ENCODE data around the gene PCSK4. TPM values are rescaled to one million over a fixed set of nuclear protein-coding genes. Genes with fewer than 3 reads are reported as not detected.

Gene PCSK4
- total and polyA plus RNA-seq, 2 of the 4 experiments (the other 2 are of a cell fraction), result 0.72 to 1.7 TPM

DNA sequence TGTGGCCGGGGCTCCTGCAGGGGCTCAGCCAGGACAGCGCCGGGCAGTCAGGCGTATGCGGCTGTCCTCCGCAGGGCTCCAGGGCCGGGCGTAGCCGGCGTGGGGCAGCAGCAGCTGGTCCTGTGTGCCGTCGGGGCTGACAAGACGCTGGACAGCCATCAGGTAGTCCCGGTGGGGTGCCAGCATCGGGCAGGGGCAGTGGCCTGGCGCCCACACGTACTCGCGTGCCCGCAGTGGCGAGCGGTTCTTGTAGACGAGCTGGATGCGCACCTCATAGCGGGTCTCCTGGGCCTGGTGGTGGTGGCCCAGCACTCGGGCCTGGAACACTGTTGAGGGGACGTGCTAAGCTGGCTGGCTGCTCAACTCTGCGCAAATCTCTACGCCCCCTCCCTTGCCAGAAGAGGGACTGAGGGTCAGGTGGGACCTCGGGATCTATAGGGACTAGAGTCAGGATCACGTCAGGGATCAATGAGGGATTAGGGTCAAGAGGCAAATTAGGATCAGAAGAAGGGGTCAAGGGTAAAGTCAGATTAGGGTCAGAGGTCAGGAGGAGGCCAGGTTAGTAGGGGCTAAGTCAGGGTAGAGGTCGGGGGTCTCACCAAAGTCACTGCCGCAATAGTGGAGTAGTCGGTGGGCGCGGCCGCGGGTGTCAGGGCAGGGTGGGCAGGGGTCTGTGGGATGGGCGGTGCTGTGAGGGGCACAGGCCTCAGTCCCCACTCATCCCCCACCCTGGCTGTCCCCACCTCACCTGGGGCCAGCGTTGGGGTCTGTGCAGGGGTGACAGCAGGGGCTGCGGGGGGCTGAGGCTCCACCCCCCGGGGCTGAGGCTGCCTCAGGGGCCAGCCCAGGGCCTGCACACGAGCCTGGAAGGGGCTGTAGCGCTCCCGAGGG is 16.1 kb upstream of the PCSK4 start:
- Histone ChIP-seq H3K23ac (ENCODE audit: low read depth, low read length) (no peak overlapping the region), H2BK15ac (ENCODE audit: low read depth, low read length) (no peak overlapping the region), H3K18ac (ENCODE audit: low read depth, low read length) (no peak overlapping the region), H3K36me3 (ENCODE audit: control insufficient read depth, insufficient read depth, low read length) (peaks cover 13% of the 10 kb centered on the region), H3K9me3 (ENCODE audit: control insufficient read depth, insufficient read depth, low read length) (no peaks in the 10 kb centered on the region), H3K14ac (replicated peaks; ENCODE audit: low read depth, low read length) (no peak overlapping the region), H3K4ac (ENCODE audit: low read depth, low read length) (no peak overlapping the region), H2BK120ac (ENCODE audit: low read depth, low read length) (no peak overlapping the region), H3K79me1 (ENCODE audit: low read depth in 1 of 2, low read length in 2 of 2) (peaks cover 0 to 6% of the 10 kb centered on the region in 2 experiments; a peak in 1 of 4 replicates), H4K20me1 (ENCODE audit: insufficient read depth, low read length) (no peaks in the 10 kb centered on the region; the same call in 1 of the 2 replicates), H2AK9ac (replicated peaks; ENCODE audit: low read depth, low read length, poor library complexity) (peak overlapping the region; percentile 42), H2BK20ac (ENCODE audit: low read depth, low read length) (no peak overlapping the region), H4K8ac (ENCODE audit: low read depth in 2 of 2, low read length in 2 of 2) (no peak overlapping the region), H2AK5ac (ENCODE audit: low read depth, low read length) (no peak overlapping the region), H3K9ac (ENCODE audit: low read depth, low read length) (no peak overlapping the region), H2BK5ac (ENCODE audit: low read depth, low read length, poor library complexity, severe bottlenecking) (no peak overlapping the region), H2AFZ (replicated peaks; ENCODE audit: low read length, poor library complexity) (no peak overlapping the region), H3K4me1 (ENCODE audit: control insufficient read depth, insufficient read depth, low read length) (peaks cover 5% of the 10 kb centered on the region), H4K91ac (ENCODE audit: insufficient read depth, low read depth, low read length) (no peak overlapping the region), H3K4me2 (ENCODE audit: low read depth, low read length) (no peak overlapping the region), H4K5ac (ENCODE audit: low read depth, low read length) (no peak overlapping the region), H3K4me3 (ENCODE audit: insufficient read depth, low read depth, low read length) (no peak overlapping the region), H3K27ac (ENCODE audit: insufficient read depth, low read length) (no peak overlapping the region), H3K27me3 (ENCODE audit: control insufficient read depth, insufficient read depth, low read length) (peaks cover 4% of the 10 kb centered on the region; the same call in 1 of the 2 replicates), H3K56ac (ENCODE audit: extremely low read depth, insufficient read depth, low read length) (no peak overlapping the region), H3K9me1 (ENCODE audit: insufficient read depth, low read length) (no peaks in the 10 kb centered on the region; the same call in 1 of the 2 replicates)
- in situ Hi-C loops (cut with MboI; ENCODE audit: low sequenced_read_pairs), result no loop called here
- 83% methylated on average over 28 of the region's 45 CpGs; no CpG with 5 or more reads in 1 of the 2 experiments for WGBS, 2 experiments (ENCODE audit: extremely low coverage in 2 of 2, insufficient read length in 1 of 2)
- ChIA-PET CTCF (interaction anchor here (0.5 kb wide), 1 partner anchor 28 kb away, joined by 3 read pairs; no protein-coding TSS in a partner anchor), POLR2A (ENCODE audit: unreplicated experiment) (no interaction called here)
- no TSS peak for BruUV-seq (replicated peaks)
- DNase-seq (no peak), ATAC-seq (ENCODE audit: low read depth) (no peak)
- intact Hi-C loops (cut with micrococcal nuclease), result no loop called here
- dilution Hi-C loops (cut with HindIII; ENCODE audit: low sequenced_read_pairs, unreplicated experiment), result no loop called here
- TF ChIP-seq RCOR1 (IDR thresholded peaks at IDR 0.05; ENCODE audit: insufficient replicate concordance, low read length), result no peak
- no peak for TF ChIP-seq RFX5 (IDR thresholded peaks at IDR 0.05; ENCODE audit: low read depth, low read length)
- TF ChIP-seq MAZ (IDR thresholded peaks at IDR 0.05; ENCODE audit: borderline replicate concordance, low read depth, low read length), result no peak
- TF ChIP-seq, protein P1, sequence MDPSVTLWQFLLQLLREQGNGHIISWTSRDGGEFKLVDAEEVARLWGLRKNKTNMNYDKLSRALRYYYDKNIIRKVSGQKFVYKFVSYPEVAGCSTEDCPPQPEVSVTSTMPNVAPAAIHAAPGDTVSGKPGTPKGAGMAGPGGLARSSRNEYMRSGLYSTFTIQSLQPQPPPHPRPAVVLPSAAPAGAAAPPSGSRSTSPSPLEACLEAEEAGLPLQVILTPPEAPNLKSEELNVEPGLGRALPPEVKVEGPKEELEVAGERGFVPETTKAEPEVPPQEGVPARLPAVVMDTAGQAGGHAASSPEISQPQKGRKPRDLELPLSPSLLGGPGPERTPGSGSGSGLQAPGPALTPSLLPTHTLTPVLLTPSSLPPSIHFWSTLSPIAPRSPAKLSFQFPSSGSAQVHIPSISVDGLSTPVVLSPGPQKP (IDR thresholded peaks at IDR 0.05; ENCODE audit: borderline replicate concordance, low read depth, low read length), result no peak
- TF ChIP-seq CEBPB (IDR thresholded peaks at IDR 0.05; ENCODE audit: low read depth, low read length), result no peak
- no peak for TF ChIP-seq SMC3 (IDR thresholded peaks at IDR 0.05; ENCODE audit: low read depth, low read length)
- TF ChIP-seq CTCF (conservative IDR thresholded peaks at IDR 0.05; ENCODE audit: low read depth, low read length), result no peak
- TF ChIP-seq NFE2L2 (IDR thresholded peaks at IDR 0.05; ENCODE audit: low read depth, low read length), result no peak
- no peak for TF ChIP-seq RAD21 (IDR thresholded peaks at IDR 0.05; ENCODE audit: low read length)
- TF ChIP-seq, protein P2, sequence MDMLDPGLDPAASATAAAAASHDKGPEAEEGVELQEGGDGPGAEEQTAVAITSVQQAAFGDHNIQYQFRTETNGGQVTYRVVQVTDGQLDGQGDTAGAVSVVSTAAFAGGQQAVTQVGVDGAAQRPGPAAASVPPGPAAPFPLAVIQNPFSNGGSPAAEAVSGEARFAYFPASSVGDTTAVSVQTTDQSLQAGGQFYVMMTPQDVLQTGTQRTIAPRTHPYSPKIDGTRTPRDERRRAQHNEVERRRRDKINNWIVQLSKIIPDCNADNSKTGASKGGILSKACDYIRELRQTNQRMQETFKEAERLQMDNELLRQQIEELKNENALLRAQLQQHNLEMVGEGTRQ (IDR thresholded peaks at IDR 0.05; ENCODE audit: low read depth, low read length), result no peak
- no peak for TF ChIP-seq FOS (IDR thresholded peaks at IDR 0.05; ENCODE audit: low read depth, low read length)
- no peak for TF ChIP-seq MXI1 (IDR thresholded peaks at IDR 0.05; ENCODE audit: borderline replicate concordance, low read depth, low read length)
- no peak for TF ChIP-seq POLR2A (IDR thresholded peaks at IDR 0.05; ENCODE audit: low read depth, low read length)
- no peak for TF ChIP-seq CHD1 (IDR thresholded peaks at IDR 0.05; ENCODE audit: low read depth, low read length)

All from IMR-90 (cell line).